Heart left ventricle (tissue), 13 donors: Measurements from ENCODE around the gene PDZD7.

Source experiments
- CTCF ChIP-seq, 12 donors: fragments of 200-600 bp; sonication (generic) in 4 of 12; IDR thresholded peaks; one replicate each; pipeline versions ENCODE4 v1.5.0 to v1.8.0; 2018 to 2022; ENCODE audit warnings: antibody characterized with exemption in 12 of 12, mild to moderate bottlenecking in 5 of 12
- POLR2A ChIP-seq, 2 donors: fragments of 450-650 bp; IDR thresholded peaks; one replicate each; pipeline ENCODE4 v1.6.1; 2017; ENCODE audit warnings: antibody characterized with exemption in 2 of 2, mild to moderate bottlenecking in 2 of 2, moderate library complexity in 2 of 2
- donor health status: ischemic (EF 13 %, LVEDD 7.1; RV severe dilation, severe dysfunction).
- donor health status: DM: no; HTN: yes; CAD: no.
- donor health status: DM: no; HTN: no; CAD: no.
- donor health status: ischemic (EF 25% LVEDD 6.9; RV normal size, moderate dysfunction).
- donor health status: ischemic (EF 25% LVEDD 5.7; RV mildly dilated, moderate dysfunction).
- donor health status: ischemic (EF 35%, LVEDD 5.7; RV mildly dilated, moderate dysfunction).
- donor health status: nonischemic (EF 11% LVEDD 7.7; RV severe dilation, severe dysfunction).
- donor health status: DM: yes; HTN: yes; CAD: no.
- donor health status: PGD.
- donor health status: ischemic (EF 29% LVEDD 5.4; RV normal size, mild dysfunction).
- donor health status: nonischemic (EF 23%, LVEDD 6.1; RV moderate dilation, normal function).

- no peak for TF ChIP-seq CTCF (IDR thresholded peaks at IDR 0.05)
- TF ChIP-seq POLR2A (IDR thresholded peaks at IDR 0.05): no peak
Observed at GRCh38 chr10:101019440-101019703, 11.6 kb downstream of the PDZD7 start.
